22Rv1 (cell line): ENCODE data around the gene ADCY10.

ENCODE experiments used
- ZFX ChIP-seq: fragments of 450-650 bp; IDR thresholded peaks from 2 replicates; pipeline ENCODE4 v1.6.1; 2017; ENCODE audit warnings: antibody characterized with exemption, borderline replicate concordance
- TF ChIP-seq, protein P1 (sequence below): fragments of 450-650 bp; IDR thresholded peaks from 2 replicates; pipeline ENCODE4 v1.5.1; 2017; ENCODE audit warnings: mild to moderate bottlenecking

DNA sequence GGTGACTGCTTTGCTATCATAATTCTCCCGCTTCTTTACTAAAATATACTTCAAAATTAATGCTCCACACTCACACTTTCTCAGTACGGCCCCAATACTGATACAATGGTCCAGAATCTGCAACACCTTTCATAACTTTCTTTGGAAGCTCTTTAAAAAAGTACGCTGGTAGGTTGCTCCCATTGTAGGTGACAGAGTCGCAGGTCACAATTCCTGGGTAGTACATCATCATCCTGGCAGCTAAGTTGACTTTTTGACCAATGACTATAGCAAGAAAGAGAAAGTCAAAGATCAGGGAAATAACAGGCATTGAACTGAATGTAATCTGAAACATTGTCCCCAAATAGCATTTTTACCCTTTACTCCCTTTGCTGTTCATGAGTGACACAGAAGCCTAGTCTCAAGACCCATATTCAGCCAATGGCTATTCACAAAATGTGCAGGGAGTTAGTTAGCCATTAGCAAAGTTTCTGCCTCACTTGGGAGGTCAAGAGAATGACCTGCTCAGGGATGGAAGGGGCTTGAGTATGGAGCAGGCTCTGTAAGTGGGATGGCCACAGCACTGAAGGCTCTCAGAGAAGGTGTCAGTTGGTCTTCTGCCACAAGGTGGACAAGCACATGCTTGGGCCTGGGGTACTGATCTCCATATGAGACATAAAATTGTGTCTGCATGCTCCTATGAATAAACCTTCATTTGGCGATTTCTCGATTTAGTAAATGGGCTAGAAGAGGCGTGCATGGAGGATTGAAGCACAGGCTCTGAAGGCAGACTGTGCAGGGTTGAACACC lies 35.4 kb downstream of the ADCY10 start:
- TF ChIP-seq, protein P1, sequence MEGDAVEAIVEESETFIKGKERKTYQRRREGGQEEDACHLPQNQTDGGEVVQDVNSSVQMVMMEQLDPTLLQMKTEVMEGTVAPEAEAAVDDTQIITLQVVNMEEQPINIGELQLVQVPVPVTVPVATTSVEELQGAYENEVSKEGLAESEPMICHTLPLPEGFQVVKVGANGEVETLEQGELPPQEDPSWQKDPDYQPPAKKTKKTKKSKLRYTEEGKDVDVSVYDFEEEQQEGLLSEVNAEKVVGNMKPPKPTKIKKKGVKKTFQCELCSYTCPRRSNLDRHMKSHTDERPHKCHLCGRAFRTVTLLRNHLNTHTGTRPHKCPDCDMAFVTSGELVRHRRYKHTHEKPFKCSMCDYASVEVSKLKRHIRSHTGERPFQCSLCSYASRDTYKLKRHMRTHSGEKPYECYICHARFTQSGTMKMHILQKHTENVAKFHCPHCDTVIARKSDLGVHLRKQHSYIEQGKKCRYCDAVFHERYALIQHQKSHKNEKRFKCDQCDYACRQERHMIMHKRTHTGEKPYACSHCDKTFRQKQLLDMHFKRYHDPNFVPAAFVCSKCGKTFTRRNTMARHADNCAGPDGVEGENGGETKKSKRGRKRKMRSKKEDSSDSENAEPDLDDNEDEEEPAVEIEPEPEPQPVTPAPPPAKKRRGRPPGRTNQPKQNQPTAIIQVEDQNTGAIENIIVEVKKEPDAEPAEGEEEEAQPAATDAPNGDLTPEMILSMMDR: no peak
- no peak for TF ChIP-seq ZFX
